NCI-H2029 (cell line): ENCODE results near the gene HOXC6.
A peak's percentile ranks its signal among the peaks of the same experiment; 100 is the strongest.

ENCODE experiments used
- DNase-seq: peaks from one replicate; lab custom pipeline; 2025; lab: John Stamatoyannopoulos, UW

The HOXC6 gene

DNA sequence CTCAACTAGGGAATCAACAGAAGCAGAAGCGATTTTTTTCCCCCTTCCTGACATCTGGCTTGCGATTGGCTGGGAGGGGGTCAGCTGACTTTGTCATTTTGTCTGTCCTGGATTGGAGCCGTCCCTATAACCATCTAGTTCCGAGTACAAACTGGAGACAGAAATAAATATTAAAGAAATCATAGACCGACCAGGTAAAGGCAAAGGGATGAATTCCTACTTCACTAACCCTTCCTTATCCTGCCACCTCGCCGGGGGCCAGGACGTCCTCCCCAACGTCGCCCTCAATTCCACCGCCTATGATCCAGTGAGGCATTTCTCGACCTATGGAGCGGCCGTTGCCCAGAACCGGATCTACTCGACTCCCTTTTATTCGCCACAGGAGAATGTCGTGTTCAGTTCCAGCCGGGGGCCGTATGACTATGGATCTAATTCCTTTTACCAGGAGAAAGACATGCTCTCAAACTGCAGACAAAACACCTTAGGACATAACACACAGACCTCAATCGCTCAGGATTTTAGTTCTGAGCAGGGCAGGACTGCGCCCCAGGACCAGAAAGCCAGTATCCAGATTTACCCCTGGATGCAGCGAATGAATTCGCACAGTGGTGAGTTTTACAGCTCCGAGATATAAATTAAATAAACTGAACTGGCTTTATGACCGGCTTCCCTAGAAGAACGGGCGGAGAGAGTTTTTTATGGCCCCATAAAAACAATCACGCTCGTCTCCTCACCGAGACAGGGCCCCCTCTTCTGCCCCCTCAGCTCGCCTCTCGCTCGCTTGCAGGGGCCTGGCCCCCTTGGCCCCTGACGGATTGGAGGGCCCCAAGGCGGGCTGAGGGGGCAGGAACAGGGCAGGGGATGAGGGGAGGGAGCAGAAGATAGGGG, at the start of gene HOXC6:
Gene HOXC6 (plus strand): TSS at position 127 of the 888 bp plus-strand sequence. CDS start 82 bp downstream, at position 209.
- no peak for DNase-seq

DNA sequence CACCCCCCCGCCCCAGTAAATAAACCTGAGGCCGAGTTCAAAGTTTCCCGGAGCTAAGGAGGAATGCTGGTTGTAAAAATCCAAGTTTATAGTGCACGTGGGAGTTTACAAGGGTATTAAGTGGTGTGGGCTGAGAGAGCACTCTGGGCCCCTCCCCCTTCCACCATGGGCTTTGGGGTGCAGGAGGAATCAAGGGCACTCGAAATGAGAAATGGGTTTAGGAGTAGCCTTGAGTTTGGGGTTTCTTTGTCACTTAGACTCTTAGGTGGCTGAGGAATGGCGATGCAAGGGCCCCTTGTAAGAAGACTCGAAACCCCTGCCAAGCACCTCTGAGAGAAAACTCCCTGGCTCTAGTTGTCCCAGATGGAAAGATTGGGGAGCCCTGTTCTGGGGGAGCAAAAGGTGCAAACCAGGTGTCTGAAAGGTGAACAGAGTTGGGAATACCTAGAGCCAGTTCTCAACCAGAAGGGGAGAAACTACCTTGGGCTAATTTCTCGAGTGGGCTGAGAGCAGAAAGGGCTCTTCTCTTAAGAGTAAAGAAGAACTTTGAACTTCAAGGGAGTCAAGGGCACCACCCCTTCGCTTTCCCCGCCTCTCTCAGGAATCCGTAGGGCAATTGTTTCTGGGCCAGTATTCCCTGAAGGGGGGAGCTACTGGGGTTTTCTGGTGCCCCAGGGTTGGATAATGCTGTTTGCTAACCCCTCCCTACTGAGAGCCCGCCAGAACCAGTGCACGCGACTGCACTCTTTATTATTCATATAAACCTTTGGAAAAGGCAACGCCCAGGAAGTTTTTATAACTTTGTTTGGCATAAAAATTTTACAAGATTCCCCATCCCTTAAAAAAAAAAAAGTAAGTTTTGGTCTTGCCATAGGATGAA, 49.5 kb upstream of the HOXC6 start:
- no peak for DNase-seq

DNA sequence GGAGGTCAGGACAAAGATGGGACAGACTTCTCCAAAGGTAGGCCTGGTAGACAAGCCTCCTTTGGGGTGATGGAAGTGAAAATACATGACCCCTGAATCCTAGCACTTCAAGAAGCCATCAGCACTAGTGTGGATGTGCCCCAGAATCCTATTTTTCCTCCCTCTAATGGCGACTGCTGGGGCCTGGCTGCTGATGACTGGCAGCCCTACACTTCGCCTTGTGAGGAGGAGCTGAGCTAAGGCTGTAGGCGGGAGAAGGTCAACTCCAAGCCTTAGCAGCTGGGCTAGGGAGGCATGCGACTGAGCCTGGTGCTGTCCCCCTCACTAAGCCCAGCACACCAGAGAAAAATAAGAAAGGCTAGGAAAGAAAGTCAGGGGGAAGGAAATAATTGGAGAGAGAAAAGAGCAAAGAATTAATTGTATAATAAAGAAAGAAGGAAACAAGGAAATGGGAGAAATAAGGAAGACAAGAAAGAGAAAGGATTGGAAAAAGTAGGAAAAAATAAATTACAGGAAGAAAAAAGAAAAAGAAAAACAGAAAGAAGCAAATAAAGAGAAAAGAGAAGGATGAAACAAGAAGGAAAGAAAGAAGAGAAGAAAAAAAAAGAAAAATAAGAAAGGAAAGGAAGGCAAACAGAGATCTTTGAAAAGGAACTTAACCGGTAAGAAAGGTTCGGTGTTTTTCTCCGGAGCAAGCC, 48.0 kb upstream of the HOXC6 start:
- no peak for DNase-seq

DNA sequence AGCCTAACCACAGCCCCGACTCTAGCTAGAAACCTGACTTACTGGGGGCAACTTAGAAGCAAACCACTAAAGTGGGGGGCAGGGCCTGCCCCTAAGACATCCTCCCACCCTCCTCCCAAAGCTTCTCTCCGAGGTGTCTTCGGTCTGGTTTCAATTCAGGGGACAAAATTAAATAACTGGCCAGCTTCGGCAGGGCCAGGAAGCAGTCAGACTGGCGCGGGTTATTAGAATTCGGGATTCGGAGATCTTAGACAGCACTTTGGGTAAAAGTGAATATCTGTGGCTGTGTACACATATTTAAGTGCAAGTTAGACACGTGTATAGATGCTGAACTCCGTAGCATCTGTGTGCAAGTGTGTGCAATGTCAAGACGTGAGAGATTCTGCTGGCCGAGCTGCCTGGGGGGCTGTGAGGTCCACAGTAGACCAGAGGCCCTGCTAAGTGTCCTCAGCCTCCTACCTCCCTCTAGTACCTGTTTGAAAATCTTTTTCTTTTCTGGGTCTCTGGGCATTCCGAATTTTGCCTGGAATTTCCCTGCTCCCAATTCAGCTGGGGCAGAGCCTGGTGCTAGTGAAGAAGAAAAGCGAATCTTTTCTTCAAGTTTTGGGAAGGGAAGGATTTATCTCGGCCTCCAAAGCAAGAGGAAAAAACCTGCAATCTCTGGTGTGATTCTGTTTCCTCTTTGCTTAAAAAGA, 47.3 kb upstream of the HOXC6 start:
- no peak for DNase-seq

DNA sequence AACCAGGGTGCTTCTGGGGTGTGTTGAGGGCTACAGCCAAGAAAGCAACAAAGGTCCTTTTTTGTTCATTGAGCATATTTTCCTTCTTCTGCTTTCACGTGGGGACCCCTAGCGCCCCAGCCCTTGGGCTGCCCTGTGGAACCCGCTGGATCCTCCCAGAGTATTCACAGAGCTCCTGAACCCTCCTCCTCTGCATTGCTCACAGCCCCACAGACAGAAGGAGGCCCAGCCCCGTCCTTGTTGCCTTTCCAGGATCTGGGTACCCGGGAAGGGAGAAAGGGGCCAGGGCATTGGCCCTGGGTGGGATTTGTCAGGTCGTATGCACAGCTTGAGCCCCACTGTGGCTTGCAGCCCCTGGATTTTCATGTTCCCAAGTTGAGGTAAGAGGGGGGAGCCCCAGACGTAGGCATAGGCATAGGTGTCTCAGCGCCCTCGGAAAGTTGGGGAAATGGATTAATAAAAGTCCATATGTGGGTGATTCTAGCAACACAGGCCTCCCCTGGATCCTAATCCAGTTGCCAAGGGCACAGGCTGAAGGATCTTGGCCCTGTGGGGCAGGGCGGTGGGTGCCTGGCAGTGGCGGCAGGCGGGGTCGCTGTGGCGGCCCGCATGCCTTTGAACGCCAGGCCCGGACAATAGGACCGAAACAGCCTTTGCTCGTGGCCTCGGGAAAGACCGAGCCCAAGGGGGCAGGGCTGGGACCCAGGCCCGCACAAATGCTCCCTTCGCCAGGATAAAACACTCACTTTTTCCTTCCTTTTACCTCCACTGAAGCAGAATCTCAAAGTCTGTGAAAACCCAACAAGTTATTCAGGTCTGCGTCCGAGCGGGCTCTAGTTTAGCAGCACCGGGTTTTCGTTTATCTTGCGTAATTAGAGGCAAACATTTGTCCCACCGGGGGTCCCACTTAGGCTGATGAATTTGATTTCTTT, 46.3 kb upstream of the HOXC6 start:
- no peak for DNase-seq

DNA sequence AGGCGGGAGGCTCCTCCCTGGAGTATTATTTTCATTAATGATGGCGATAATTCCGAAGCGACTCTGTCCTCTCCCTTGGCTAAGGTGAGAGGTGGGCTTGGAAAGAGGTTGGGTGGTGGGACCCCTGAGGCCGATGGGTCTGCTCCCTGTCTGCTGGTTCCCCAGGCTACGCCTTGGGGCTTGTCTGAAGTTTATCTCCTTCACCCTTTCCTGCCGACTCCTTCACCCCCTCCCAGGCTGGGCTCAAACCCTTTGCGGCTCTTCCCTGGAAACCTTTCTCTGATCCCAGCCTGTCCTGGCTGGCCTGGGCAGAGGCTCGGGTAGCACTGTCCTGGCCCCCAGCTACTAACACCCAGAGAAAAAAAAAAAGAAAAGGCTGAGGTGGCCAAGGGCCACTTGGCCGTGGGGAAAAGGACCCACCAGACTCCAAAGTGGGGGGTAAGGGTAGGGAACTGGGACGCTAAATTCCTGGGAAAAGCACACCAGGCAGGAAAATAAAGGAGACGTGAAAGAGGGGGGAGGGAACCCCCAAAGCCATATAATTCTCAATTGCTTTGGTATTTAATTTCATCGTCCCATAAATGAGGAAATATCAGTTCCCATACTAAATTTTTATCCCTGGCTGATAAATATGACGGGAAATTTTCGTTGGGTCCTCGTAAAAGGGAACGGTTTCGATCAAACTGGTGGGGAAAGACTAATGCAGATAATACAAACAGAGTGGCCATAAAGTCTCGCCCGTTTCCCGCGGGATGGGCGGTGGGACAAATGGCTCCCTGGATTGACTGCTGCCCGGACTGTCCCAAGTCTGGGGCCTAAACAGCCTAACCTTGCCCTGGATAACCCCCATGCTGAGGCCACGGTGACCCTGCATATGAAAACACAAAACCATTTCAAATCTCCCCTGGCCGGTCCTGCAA, 45.3 kb upstream of the HOXC6 start:
- no peak for DNase-seq

DNA sequence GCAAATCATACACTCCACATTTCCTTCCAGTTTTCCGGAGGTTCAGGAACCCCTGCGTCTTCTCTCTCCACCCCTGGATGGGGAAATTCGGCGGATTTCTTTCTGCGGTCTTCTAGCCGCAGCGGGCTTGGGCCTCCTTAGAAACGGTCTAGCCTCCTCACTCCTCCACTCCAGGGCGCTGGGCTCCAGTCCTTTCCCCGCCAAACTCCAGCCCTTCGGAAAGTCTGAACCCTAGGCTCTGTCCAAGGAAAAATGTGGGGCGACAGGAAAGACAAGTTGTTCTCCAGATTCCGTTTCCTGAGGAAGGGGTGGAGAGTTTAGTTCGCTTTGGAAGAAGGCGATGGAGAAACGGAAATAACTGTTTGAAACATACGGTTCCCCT, 44.7 kb upstream of the HOXC6 start:
- no peak for DNase-seq

DNA sequence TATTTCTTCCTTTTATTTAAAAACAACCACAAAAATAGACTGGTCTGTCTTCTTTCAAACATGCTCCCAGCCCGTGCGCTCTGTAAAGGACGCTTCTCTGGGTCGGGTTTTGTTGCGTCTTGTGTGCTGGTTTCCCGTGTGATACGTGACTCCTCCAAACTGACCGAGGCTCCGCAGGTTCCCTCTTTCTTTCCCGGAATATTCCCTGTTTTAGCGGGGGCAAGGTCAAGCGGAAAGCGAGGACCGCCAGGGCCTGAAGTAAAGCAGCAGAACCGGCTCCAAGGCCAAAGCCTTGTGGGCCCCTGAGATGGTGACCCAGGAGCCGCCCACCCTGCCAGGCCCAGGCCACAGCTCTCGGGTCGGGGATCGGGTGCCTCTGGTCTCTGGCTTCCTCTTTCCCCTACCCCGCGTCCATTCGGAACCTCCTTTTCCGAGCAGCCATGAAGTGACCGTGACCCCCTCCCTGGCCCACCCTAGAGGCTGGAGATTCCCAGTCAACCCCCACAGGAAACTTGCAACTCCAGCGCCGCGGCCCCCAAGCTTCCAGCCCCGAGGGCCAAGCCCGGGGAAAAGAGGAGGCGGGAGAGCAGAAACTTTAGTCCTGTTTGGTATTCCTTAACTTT, 44.2 kb upstream of the HOXC6 start:
- no peak for DNase-seq

DNA sequence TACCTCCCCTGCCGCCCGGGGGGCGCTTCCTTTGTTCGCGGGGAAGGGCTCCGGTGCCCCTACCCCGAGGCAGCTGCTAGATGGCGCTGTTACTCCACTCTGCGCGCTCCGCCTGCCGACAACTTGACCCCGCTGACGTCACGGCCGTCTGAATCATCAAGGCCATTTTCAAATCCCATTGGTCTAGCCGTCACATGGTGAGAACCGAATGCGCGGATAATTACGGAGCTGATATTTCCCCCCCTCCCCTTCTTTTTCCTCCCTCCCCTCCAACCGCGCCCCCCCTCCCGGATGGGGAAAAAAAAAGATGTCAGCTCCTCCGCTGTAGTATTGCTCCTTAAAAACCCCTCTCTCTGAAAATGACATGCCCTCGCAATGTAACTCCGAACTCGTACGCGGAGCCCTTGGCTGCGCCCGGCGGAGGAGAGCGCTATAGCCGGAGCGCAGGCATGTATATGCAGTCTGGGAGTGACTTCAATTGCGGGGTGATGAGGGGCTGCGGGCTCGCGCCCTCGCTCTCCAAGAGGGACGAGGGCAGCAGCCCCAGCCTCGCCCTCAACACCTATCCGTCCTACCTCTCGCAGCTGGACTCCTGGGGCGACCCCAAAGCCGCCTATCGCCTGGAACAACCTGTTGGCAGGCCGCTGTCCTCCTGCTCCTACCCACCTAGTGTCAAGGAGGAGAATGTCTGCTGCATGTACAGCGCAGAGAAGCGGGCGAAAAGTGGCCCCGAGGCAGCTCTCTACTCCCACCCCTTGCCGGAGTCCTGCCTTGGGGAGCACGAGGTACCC, 43.1 kb upstream of the HOXC6 start, which contains the start of gene HOXC10:
Gene HOXC10 (plus strand): TSS at position 246 of the 791 bp plus-strand sequence. CDS start 114 bp downstream, at position 360.
- DNase-seq, result peak; percentile 50

DNA sequence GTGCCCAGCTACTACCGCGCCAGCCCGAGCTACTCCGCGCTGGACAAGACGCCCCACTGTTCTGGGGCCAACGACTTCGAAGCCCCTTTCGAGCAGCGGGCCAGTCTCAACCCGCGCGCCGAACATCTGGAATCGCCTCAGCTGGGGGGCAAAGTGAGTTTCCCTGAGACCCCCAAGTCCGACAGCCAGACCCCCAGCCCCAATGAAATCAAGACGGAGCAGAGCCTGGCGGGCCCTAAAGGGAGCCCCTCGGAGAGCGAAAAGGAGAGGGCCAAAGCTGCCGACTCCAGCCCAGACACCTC, 42.6 kb upstream of the HOXC6 start:
- no peak for DNase-seq

DNA sequence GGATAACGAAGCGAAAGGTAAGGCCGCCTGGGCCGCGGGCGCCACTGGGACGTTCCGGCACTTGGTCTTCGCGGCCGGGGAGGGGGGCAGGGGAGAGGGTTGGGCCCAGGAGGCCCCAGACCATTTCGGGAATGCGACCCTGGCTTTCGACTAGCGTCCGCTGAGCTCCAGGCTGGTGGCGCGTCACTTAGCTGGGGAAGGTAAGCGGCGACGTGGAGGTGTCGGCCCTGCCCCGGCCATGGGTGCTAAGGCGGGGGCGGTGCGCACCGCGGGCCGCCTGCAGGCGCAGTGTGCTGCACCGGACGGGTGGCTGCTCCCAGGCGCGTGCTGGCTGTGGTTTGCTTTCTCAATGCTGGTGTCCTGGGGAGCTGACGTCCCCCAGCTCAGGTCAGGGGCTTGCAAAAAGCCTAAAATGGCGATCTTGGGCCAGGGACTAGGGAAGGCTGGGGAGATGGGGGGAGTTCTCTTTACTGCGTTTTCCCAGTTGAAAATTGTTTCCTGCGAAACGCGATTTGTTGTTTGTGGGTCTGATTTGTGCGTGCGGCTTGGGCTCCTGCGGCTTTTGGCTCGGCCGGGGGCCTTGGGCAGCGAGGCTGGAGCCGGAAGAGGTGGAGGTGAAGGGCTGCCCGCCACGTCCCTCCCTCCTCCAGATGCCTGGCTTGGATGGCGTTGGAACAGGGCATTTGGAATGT, 42.1 kb upstream of the HOXC6 start:
- no peak for DNase-seq

DNA sequence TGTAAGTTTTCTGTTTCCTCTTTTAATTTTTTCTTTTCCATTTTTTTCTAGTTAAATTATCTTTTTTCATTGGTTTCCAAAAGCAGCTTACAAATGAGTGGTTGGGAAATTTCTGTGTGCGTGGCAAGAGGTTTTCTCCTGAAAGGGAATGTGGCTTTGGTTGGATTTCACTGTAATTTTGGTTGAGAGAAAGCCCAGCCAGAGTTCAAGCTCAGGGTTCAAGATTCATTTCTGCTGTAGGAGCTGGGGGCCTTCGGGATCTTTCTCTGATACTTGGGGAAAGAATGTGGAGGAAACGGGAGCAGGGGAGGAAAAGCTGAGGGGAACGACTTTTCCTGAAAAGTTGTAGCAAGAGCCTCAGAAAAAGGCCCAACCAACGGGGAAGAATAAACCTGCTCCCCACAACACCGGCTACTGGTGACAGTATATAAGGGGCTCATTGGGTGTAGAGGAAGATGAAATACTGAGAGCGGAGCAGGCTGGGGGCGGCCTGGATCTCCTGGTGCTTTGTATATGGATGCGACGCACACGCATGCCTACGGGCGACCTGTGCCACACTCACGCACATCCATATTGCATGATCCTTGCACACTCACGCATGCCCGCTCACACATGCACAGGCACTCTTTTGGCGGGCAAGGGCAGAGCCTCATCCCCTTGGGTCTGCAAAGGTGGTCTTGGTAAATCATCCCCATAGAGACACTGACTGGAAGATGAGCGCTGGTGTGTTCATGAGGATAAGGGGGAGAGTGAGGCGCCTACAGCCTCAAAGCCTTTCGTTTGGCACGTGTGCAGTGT, 41.4 kb upstream of the HOXC6 start:
- no peak for DNase-seq

DNA sequence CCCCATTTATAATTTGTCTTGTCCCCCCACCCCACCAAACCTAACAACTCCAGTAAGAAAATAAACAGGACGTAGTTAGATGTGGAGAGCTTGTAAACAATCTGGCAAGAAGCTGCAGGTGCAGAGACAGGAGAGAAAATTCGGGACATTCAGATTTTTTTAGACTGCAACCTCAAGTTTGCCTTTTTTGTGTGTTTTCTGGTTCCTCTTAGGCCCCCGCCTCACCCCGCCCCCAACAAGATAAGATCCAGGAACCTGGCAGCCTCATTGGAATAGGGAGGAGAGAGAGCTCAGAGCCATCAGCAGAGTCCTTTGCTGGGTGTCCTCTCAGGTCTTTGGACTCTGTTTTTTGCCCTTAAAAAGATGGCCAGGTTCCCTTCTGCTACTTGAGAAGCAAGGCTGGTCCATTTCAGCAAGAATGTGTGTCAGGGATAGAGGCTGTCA, 40.4 kb upstream of the HOXC6 start:
- no peak for DNase-seq

DNA sequence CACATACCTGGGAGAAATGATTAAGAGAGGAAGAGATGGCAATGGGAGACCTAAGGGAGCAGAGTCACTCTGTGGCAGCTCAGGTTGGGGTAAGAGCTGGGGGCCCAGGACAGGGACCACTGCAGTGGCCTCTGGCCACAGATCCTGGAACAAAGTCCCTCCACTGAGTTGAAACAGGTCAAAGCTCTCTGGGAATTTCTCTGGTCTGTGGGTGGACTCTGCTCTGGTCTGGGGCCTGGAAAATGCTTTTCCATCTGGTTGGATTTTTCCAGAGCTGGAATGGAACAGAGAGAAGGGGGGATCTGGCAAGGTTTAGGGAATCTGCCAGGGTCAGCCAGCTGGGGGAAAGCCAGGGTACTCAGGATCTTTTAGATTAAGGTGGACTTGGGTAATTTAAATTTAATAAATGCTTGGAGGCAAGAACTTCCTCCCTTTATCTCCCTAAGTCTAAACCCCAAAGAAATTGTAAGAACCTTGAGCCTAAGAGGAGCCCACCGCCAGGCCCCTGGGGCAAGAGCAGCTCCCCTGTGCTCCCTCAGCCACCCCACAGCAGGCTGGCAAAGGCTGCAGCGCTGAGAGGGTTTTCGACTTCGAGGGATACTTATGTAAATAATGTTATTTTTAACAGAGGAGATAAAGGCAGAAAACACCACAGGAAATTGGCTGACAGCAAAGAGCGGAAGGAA, 39.6 kb upstream of the HOXC6 start:
- DNase-seq, result no peak

DNA sequence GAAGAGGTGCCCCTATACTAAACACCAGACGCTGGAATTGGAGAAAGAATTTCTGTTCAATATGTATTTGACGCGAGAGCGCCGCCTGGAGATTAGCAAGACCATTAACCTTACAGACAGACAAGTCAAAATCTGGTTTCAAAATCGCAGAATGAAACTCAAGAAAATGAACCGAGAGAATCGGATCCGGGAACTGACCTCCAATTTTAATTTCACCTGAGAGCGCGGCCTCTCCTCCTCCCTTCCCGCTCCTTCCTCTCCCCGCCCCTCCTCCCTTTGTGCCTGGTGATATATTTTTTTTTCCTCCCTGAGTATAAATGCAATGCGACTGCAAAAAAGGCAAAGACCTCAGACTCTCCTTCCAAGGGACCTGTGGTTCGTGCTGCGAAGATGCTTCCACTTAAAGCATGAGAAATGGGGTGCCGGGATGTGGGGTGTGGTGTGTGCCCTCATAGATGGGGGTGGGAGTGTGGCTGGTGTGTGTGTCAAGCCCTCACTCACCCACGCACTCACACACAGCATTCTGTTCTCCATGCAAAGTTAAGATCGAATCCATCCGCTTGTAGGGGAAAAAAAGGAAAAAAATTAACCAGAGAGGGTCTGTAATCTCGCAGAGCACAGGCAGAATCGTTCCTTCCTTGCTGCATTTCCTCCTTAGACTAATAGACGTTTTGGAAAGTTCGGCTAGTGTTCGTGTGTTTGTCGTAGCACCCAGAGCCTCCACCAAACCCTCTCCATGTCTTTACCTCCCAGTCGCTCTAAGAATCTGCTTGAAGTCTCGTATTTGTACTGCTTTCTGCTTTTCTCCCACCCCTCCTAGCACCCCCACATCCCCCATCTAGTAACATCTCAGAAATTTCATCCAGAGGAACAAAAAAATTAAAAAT, 38.8 kb upstream of the HOXC6 start:
- DNase-seq, result no peak
